Stimulated activated CD4-positive, alpha-beta T cell treated with anti-CD3 and anti-CD28 coated beads, Interleukin-12 subunit alpha, Interleukin-12 subunit beta, amount 100 ng/mL, for 48 hours (primary cell): Measurements from ENCODE around the gene E2F6.

Source experiments
- DNase-seq, 3 donors: peaks; one replicate each; pipeline ENCODE4 v3.0.0-alpha.2; 2020; ENCODE audit warnings: low read depth in 2 of 3, low spot score in 1 of 3

The E2F6 gene, protein sequence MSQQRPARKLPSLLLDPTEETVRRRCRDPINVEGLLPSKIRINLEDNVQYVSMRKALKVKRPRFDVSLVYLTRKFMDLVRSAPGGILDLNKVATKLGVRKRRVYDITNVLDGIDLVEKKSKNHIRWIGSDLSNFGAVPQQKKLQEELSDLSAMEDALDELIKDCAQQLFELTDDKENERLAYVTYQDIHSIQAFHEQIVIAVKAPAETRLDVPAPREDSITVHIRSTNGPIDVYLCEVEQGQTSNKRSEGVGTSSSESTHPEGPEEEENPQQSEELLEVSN

DNA sequence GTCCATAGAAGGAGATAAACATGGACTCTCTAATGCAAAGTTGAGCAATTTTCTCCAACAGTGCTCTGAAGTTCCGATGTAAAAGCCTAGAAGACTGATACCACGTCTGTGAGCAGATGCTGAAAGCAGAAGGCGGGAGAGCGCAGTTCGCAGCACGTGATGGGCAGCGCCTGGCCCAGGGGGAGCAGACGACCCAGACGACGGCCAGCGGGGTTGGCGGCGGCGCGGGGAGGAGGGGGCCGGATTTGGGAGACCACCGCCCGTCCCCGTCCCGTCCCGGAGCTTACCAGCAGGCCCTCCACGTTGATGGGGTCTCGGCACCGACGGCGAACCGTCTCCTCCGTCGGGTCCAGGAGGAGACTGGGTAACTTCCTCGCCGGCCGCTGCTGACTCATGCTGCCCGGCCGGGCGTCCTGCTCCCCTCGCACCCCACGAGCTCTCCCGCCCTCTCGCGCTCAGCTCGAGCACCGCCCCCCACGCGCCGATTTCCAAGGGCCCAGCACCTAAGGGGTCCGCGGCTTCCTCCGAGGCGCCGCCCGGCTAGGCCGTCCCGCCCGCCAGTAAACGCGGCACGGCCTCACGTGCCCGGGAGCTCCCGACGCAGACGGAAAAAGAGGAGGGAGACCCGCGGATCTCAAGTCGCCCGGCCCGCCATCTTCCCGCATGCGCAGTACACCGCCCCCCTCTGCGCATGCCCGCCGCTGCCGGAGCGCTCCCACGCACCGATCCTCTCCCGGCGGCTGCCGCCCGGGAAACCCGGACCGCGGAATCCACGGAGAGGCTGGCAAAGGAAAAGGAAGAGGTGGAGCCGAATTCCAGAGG is at the start of gene E2F6:
Gene E2F6 (minus strand): TSS at position 677 of the 822 bp plus-strand sequence. CDS start 282 bp downstream, at position 395.
- peak; percentile 79 to 83 (median 82) for DNase-seq

DNA sequence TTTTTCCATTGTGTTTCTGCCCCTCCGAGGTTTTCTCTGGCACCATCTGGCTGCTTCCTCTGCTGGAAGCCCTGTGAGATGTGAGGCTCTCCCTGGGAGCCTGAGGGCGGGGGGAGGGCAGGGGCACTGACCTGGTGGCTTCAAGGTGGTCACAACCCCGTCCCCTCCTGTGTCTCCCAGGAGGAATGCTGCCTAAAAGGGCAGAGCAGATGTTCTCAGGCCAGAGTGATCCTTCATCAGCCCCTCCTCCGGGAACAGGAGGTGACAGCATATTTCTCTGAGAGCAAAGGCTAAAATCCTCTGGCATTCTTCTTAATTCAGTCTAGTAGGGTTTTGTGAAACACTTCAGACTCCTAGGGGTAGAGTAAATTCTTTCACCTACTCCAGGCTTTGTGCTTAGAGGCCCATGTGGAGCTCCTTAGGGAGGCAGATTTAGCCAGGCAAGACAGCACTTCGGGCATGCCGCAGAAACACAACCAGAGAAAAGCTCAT is 49.6 kb upstream of the E2F6 start:
- no peak for DNase-seq

DNA sequence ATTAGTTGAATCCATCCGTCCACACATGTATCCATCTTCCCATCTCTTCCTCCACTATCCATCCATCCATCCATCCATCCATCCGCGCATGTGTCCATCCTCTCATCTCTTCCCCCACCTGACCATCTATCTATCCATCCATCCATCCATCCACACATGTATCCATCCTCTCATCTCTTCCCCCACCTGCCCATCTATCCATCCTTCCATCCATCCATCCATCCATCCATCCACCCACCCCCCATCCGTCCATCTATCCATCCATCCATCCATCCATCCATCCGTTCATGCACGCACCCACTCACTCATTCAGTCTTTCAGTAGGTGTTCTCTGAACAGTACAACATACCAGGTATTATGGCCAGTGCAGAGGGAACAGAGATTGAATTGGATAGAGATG is 48.9 kb upstream of the E2F6 start:
- no peak for DNase-seq

DNA sequence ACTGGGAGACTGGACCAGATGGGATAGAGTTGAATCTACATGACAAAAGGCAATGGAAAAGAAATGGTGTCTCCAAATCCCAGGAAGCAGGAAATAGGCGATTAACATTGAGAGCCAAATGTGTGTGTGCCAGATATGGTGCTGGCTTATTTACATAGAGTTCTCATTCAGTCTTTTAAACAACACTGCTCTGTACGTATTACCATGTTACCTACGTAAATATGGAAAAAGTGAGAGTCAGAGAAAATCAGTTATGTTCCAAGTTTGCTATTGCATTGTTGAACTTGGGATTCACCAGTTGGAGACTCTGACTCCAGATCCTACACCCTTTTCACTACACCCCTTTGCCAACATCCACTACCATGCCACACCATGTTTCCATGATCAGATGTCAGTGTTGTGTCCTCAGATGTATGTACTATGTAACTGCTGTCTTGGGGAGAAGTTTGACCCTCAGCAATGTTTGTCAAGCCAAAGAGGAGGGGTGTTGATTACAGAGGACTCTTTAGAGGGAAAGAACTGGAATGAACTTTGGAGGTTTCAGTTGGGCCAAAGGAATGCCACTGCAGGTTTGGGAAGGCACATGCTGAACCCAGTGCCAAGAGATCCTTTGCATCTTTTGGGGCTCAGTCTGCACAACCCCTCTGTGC is 48.2 kb upstream of the E2F6 start:
- DNase-seq = no peak

DNA sequence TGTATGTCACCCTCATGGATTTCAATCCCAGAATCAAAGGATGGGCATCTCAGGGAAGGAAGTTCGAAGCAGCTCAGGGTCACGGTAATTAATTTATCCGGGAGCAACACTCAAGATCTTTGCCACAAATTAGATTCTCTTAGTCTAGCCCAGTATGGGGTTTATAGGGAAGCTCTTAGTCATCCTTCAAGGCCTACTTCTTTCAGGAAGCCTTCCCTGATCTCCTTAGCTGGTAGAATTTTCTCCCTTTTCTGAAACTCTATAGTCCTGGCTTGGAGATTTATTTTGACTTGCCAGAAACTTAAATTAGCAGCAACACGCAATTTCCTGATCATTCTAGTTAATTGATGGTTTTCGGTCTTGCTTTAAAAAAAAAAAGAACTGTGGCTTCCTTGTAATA is 47.4 kb upstream of the E2F6 start:
- DNase-seq = no peak

DNA sequence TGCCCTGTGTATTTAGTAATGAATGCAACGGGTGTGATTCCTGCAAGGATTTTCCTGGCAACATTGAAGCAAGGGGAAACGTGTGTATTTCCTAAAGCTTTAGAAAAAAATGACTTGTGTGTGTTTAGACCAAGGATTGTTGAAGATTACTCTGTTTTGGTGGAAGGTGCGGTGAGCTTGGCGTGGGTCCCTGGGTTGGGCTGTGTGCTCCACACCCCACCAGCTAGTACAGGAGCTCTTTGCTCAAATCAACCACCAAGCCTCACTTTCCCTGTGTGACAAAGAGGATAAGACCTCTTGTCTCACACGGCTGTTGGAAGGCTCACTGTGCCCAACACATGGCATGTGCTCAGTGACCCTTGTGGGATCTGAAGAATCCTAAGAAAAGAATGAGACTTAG is 46.5 kb upstream of the E2F6 start:
- no peak for DNase-seq

DNA sequence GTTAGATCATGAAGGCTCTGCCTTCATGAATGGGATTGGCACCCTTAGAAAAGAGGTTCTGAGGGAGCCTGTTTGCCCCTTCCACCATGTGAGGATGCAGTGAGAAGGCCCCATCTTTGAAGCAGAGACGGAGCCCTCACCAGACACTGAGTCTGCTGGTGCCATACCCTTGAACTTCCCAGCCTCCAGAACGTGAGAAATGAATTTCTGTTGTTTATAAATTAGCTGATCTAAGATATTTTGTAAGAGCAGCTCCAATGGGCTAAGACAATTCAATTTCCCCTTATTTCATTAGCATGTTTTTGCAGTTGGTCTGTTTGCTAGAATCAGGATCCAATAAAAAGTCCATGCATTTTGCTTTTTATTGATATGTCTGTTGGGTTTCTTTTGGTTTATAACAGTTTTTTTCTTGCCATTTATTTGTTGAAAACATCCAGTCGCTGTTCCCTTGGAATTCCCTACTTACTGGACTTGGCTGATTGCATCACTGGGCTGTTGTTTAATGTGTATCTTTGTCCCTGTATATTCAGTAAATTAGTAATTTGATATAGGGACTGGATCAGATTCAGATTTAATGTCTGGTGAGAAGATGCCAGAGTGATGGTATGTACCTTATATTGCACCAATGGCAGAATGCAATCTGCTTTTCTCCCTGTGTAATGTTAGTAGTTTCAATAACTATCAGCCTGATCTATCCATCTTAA is 43.8 kb upstream of the E2F6 start:
- no peak for DNase-seq

DNA sequence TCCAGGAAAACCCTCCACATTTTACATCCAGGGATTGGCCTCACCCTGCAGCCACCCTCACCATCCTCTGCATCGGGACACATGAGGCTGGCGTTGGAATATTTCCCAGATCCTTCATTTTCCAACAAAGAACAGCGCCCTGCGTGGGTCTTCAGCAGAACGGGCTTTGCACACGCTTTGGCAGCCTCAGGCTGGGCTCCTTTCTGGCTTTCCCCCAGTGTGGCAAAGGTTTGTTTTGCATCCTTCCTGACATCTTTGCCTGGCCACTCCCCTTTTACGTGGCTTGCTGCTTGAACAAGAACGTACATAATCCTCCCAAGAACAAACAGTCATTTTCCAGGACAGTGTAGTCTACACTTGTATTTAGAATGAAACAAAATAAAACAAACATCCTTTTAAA is 42.3 kb upstream of the E2F6 start:
- no peak for DNase-seq

DNA sequence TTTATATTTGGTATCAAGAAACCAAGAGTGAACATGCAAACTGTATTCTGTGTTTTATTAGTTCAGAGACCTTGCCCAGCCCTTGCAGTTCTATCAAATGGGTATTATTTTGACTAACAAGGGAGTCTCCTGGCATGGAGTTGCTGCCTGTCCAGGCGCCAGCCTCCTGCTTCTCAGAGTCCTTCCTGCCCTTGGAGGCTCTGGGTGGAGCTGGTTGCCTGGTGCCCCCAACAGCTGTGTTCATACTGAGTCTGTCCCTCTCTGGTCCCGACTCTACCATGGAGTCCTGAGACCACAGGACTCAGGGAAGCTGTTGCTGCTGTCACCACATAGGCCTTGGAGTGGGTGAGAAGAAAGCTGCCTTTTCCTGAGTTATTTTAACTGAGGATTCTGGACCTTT is 41.6 kb upstream of the E2F6 start:
- no peak for DNase-seq

DNA sequence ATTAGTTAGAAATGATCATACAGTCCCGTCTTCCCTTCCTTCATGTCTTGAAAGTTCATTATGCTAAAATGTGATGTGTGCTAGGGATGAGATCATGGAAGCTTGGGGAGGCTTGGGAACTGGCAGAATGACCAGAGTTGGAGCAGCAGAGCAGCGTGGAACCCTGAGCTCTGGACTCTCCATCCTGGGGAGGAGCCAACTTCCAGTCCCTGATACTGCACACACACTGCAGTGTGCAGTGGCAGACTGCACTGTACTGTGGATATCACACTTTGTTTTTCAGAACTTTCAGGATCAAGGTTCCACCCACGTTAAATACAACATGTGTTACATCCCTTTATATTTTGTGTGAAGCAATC is 40.6 kb upstream of the E2F6 start:
- no peak for DNase-seq

DNA sequence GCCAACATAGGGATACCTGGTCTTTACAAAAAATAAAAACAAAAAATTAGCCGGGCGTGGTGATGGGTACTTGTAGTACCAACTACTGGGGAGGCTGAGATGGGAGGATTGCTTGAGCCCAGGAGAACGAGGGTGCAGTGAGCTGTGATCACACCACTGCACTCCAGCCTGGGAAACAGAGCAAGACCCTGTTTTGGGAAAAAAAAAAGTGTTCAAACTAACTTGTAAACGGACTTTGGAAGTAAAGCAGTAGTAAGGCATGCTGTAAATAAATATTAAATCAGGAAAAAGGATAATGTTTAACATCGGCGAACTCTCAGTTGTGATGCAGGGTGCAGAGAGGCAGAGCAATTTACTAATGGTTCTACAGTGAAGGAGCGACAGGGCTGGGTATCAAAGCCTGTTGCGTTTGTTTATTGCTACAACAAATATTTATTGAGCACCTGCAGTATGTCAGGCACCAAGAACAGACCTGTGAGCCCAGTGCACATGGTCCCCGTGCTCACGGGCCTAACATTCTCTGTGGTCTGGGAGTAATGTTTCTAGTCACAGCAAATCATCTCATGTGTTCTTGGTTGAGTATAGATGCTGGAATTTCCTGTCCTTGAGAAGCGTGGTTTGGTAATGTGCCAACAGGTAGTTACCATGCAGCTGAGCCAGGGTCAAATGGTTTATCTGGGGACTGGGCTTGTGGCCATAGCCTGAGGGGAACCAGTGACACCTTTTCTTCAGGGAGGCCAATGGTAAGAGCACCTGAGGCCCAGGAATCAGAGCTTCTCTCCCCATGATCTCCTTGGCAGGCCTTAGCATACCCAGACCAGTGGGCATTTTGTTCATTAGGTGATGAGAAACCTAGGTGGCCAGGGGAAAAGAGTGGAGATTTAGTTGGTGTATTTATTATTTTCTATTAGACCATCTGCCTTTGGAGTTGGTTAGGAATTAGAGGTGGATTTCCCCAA is 40.0 kb upstream of the E2F6 start:
- DNase-seq = no peak

DNA sequence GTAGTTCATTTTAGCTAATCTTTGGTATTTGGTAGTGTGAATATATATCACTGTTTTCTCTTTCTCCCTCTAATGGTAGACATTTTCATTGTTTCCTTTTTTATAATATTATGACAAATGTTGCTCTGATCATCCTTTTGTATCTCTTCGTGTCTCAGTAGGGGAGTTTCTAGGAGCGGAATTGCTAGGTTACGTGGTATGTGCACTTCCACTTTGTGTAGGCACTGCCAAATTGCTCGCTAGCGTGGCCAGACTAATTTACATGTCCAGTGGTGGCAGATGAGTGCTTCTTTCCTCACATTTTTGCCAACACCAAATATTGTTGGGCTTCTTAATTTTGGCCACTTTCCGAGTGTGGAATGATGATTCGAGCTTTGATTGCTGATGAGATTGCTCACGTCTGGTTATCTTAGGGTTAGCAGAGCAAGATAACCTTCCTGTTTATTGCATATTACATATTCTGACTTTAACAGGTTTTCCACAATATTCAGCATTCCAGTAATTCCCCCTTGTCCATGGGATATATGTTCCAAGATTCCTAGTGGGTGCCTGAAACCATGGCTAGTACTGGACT is 37.5 kb upstream of the E2F6 start:
- no peak for DNase-seq

DNA sequence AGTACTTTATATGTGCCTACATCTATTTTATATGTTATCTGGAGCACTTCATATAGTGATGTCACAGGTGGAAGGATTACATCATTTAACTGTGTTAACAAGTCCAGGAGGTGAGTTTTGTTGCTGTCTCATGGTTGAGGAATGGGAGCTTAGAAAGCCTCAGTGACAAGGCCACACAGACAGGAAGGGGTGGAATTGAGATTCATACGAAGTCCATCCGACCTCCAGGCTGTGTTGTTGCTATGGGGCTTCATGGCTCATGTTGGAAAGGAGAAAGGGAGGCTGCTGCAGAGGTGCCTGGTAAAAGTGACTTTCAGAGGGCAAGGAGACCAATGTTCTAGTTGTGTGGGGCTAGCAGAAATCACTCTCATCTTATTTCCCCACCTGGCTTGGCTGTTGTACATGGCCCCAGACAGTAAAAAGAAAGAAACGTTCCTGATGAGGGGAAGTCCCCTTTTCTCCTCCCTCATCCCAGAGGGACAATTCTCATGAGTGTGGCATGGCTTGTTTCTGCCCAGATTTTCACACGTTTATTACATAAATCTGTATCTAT is 36.9 kb upstream of the E2F6 start:
- DNase-seq = no peak

DNA sequence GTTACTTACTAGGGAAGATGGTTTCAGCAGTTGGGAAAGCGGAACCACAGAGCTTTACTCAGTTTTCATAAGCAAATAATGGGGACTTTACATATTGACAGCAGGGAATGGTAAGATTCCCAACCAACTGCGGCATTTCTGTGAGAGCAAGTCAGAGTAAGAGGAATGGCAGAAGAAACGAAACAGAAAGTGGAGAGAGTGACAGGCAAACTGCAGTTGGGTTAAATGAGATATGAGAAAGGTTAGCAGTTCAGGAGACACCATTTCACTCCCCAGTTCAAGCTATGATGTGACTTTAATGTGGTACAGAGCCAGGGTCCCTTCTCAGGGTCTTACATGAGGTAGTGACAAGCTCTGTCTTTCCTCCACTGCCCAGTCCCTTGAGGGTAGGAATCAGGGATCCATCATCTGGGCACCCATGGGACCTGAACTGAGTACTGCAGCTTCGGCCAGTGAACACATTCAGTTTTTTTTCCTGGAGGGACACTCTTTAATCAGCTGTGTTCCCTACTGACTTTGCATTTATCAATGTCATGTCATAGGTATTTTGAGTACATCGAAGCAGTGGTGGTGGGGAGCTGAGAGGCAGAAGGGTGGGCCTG is 34.8 kb upstream of the E2F6 start:
- DNase-seq = no peak

DNA sequence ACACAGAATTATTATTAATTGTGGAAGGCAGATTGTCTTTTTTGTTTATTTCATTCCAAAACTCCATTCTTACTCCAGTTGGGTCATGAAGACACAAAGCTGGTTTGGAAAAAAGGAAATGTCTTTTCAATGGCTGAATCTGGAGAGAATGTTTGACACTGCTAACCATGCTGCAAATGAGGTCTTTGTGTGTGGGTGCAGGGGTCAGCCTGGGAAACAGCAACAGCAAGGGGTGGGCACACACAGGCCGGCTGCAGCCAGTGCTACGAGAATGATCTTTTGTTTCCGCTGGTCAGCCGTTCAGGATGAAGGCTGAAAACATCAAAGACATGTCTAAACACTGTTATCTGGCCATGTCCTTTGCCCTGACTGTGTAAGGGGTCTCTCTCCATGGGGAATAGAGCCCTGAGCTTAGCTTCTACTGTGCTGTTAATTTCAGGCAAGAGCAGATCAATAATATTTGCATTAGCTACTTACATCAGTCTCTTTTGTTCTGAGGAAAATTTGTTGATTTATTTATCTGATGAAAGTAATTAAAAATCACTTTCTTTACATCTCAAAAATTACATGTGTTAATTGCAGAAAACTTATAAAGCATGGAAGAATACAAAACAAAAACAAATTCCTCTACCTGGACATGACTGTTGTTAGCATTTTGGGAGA is 33.3 kb upstream of the E2F6 start:
- DNase-seq = no peak

DNA sequence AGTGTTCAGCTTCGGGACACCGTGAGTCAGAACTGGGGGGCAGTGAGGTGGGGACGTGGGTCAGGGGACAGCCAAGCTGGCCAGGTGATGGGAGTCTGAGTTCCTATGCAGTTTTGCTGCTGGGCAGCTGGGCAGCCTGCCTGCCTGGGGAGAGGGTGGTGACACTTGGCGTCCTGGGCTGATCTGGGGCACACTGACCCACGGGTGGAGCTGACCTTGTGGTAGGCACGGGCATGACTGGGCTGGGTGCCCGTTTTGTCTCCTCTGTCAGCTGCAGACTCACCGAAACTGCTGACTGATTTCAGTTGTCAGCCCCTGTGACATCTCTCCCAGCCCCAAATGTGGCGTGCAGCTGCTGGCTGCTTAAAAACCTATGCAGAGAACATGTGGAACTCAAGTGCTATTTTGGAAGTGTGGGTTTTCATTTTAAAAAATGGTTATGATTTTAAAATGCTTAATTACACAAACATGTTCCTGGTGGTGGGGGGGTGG is 32.6 kb upstream of the E2F6 start:
- no peak for DNase-seq

DNA sequence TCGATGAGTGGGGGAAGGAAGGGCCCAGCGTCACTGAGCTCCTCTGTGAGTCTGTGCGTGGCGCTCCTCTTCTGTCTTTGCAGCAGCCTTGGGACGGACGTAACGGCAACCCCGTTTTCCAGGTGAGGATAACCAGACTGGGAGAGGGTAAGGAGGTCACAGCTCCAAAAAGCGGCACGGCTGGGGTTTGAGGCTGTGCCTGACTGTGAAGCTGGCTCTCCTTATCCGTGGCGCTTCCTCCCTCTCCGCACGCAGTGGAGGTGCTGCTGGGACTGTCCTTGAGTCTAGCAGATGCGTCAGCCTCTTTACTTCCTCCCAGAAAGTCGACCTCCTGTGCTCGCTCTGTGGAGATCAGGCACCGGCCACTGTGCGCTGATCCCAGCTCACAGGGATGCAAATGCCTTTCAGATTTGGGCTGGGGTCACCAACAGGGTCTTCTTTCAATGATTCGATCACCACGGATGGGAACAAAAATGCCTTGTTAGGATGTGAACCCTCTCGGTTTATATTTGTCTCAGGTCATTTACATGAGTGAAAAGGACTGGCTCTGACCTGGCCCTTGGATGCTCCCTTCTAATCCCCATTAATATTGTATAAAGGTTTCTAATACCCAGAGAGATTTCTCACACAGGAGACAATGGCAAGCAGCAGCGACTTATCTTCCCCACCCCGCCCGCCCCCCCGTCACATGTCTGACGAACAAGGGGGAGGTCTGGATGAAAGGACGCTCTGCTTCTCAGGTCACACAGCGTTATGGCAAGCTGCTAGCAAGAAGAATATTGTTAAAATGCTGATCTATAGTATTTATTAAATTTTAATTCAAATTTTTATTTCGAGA is 30.1 kb upstream of the E2F6 start:
- no peak for DNase-seq

DNA sequence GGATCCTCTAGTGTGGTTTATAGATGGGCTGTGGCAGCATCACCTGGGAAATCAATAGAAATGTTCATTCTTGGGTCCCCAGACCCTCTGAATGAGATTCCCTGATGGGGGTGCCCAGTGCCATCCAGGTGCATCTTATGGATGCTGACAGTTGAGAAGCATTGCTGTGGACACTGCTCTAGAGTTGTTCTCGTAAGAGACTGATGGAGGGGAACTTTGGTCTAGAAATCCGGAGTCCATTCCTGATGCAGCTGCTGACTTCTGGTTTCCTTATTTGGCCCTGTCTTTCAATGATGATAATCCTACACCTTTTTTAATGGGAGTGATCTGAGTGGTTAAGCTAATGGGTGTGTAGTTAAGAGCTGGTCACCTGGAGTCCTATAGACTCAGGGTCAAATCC is 28.3 kb upstream of the E2F6 start:
- DNase-seq = no peak
